ENCODE results near the gene MAMDC2.

Gene MAMDC2

DNA sequence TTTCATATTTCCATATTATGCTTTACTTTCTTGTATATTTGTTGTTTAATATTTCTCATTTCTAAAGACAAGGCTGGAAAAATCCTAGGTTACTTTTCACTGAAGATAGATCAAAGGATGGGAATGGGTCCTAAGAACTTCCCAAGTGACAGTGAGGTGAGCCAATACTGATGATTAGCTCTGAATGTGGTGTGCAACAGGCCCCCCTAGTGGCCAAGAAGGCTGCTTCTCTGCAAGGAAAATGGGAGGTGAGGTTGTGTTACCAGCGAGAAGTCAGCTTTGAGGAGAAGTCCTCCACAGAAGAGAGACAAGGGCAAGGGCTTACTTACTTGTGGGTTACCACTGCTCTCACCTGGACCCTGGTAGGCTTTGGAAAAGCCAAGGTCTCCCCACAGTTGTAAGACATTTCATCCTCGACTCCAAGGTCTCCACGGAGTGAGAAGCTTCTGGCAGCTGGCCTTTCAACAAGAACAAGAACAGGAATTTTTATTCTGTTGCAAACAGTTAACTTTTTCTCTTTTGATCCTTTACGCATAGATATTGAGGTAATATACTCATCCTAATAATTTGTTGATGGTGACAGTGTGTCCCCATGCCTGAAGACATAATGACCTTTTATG, 69.9 kb downstream of the MAMDC2 start:
- TF ChIP-seq, protein P1, sequence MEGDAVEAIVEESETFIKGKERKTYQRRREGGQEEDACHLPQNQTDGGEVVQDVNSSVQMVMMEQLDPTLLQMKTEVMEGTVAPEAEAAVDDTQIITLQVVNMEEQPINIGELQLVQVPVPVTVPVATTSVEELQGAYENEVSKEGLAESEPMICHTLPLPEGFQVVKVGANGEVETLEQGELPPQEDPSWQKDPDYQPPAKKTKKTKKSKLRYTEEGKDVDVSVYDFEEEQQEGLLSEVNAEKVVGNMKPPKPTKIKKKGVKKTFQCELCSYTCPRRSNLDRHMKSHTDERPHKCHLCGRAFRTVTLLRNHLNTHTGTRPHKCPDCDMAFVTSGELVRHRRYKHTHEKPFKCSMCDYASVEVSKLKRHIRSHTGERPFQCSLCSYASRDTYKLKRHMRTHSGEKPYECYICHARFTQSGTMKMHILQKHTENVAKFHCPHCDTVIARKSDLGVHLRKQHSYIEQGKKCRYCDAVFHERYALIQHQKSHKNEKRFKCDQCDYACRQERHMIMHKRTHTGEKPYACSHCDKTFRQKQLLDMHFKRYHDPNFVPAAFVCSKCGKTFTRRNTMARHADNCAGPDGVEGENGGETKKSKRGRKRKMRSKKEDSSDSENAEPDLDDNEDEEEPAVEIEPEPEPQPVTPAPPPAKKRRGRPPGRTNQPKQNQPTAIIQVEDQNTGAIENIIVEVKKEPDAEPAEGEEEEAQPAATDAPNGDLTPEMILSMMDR (conservative IDR thresholded peaks at IDR 0.05), result peak; percentile 84
- H3K27ac ChIP-seq, result peak overlapping the region; percentile 14; the same call in 1 of the 2 replicates

DNA sequence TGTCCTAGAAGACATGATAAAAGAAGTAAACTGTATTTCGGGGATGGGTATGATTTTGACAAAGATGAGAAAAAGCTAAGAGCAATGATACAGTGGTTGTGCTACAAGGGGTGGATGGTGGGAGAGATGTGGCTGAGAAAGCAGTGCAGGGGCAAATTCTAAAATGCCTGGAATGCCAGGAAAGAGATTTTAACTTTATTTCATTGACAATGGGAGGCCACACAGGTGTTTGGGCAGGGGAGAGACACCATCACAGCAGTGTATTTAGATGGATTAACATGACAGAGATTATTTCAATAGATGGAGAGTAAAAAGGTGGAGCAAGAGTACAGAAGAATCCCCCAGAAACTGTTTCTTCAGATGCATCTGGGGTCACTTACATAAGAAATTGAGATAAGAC, 71.2 kb downstream of the MAMDC2 start:
- TF ChIP-seq, protein P1 (conservative IDR thresholded peaks at IDR 0.05), result no peak
- H3K27ac ChIP-seq, result no peak overlapping the region

DNA sequence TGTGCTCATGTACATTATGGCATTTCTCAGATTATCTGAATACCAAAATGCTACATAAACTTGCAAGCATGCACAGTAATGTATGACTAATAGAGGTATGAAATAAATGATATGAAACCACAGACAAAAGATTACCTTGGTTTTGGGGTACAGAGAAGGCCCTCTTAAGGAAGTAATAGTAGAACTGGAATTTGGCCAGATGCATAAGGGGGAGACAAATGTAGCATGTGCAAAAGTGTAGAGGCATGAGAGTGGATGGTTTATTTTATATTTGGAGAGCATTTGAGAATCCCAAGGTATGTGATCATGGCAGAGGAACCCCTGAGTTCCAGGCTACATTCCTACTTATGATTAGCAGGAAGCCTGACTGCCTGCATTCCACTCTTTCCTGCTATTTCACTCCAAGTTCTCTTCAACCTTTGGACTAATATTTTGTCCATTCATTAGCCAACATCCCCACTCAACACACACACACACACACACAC, 74.2 kb downstream of the MAMDC2 start:
- H3K27ac ChIP-seq, result no peak overlapping the region
- TF ChIP-seq, protein P1 (conservative IDR thresholded peaks at IDR 0.05), result no peak

DNA sequence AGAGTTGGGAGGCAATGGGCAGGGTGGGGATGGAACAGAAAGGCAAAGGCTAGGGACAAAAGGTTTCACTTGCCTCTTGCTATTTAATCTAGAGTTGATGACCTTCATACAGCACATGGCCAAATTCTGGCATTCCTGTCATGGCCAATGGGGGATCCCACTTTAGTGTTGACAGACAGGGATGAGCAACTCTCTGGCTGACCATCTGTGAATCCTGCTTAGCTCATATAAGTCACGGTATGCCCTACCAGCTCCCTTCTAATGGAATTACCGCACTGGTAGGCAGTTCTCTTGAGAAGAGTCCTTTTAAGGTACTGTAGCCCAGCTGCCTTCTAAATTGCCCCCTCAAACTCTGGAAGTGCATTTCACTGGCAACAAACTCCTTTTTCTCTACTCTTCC, 76.1 kb downstream of the MAMDC2 start:
- H3K27ac ChIP-seq, result no peak overlapping the region
- TF ChIP-seq, protein P1 (conservative IDR thresholded peaks at IDR 0.05), result no peak

DNA sequence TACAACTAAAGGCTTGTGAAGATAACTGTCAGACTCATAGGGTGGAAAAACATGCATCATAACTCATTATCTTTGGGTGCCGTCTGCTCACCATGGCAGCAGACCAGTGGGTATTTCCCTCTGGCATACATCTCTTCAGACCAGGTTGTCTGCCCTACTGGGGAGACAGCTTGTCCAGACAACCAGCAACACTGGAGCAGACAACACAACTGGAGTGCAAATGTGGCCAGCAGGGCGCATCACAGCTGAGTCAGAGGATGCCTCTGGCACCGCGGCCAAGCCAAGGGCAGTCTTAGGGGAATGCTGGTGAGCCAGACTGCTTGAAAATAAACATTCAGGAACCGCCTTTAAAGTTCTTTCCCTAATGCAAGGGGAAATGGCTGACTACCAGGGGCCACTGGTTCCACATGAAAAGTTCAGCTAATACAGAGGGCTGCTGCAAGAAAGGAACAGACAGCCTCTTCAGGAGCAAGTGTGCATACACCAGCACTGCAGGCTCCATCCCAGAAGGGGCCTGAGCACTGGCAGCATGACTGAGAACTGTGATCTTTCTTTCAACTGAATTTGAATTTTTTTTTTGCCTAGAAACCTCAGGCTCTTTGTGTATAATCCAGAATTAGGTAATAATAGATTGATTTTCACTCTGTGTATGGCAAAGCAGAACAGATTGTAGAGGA, 77.3 kb downstream of the MAMDC2 start:
- H3K27ac ChIP-seq, result no peak overlapping the region
- TF ChIP-seq, protein P1 (conservative IDR thresholded peaks at IDR 0.05), result peak; percentile 54

DNA sequence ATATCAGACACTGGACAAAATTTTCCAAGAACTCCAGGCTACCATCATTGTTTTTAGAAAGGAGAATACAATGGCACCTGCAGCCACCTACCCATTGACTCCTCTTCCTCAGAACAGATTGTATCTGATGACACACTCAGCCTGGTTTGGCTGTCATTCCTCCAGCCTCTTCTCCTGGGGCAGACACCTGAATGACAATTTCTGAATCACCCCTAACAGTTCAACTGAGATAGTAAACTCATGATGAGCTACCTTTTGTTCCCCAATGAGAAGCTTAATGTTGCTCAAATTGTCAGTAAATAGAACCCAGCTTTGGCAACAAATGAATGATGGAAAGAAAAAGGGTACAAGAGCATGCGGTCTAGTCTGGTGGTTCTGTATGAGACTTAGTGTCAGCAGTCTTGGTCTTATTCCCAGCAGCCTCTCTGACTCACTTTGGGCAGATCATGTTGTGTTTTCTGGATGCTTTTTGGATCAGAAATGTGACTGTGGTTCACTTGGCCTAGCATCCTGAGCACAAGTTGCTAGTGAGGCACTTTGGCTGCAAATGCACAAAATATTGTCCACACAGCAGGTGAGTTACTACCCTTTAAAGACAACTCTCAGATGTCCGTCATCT, 78.3 kb downstream of the MAMDC2 start:
- TF ChIP-seq, protein P1 (conservative IDR thresholded peaks at IDR 0.05), result no peak
- H3K27ac ChIP-seq, result no peak overlapping the region

DNA sequence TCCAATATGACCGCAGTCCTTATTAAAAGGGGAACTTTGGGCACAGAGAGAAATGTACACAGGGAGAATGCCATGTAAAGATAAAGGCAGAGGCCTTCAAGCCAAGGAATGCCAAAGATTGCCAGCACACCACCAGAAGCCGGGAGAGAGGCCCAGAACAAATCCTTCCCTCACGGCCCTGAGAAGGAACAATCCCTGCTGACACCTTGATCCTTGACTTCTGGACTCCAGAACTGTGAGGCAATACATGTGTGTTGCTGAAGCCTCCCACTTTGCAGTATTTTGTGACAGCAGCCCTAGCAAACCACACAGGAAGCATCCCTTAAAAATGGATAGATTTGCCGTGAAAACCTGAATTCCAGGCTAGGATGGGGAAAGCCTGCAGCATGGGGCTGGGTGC, 80.0 kb downstream of the MAMDC2 start:
- no peak overlapping the region for H3K27ac ChIP-seq
- TF ChIP-seq, protein P1 (conservative IDR thresholded peaks at IDR 0.05), result no peak

Data from VCaP (cell line).